ENCODE data around the gene ZCCHC7.
"Not testable (repeated sequence)": the region's sequence is repeated elsewhere in the genome, so short reads cannot be mapped to it uniquely, and the experiment has no call there.

The ZCCHC7 gene

GRCh38 chr9:37297592-37297991, 177.2 kb downstream of the ZCCHC7 start:
- H3K4me1 ChIP-seq (ENCODE audit: control insufficient read depth in 1 of 2, insufficient read depth in 2 of 2, low read length in 2 of 2) = peaks cover 0 to 7% of the 10 kb centered on the region in 2 donors
- H3K36me3 ChIP-seq (ENCODE audit: control insufficient read depth in 1 of 2, insufficient read depth in 2 of 2, low read length in 2 of 2) = peaks cover 0 to 3% of the 10 kb centered on the region in 2 donors
- H3K9ac ChIP-seq (ENCODE audit: low read depth in 1 of 2, low read length in 2 of 2) = no peak overlapping the region
- no peak overlapping the region for H3K27ac ChIP-seq (ENCODE audit: low read depth, low read length)
- H3K27me3 ChIP-seq (ENCODE audit: control insufficient read depth in 1 of 2, insufficient read depth in 2 of 2, low read length in 2 of 2) = no peaks in the 10 kb centered on the region
- no peak overlapping the region for H3K4me3 ChIP-seq (ENCODE audit: low read depth in 1 of 2, low read length in 2 of 2)
- H3K9me3 ChIP-seq (ENCODE audit: control insufficient read depth in 1 of 2, low read length in 2 of 2) = no peaks in the 10 kb centered on the region

- no peaks in the 10 kb centered on the region for H3K9me3 ChIP-seq (ENCODE audit: control insufficient read depth in 1 of 2, low read length in 2 of 2)
- H3K27me3 ChIP-seq (ENCODE audit: control insufficient read depth in 1 of 2, insufficient read depth in 2 of 2, low read length in 2 of 2) = no peaks in the 10 kb centered on the region
- H3K36me3 ChIP-seq (ENCODE audit: control insufficient read depth in 1 of 2, insufficient read depth in 2 of 2, low read length in 2 of 2) = peaks cover 6% of the 10 kb centered on the region in 2 donors
- no peak overlapping the region for H3K4me3 ChIP-seq (ENCODE audit: low read depth in 1 of 2, low read length in 2 of 2)
- H3K4me1 ChIP-seq (ENCODE audit: control insufficient read depth in 1 of 2, insufficient read depth in 2 of 2, low read length in 2 of 2) = peaks cover 0 to 7% of the 10 kb centered on the region in 2 donors
- no peak overlapping the region for H3K9ac ChIP-seq (ENCODE audit: low read depth in 1 of 2, low read length in 2 of 2)
- H3K27ac ChIP-seq (ENCODE audit: low read depth, low read length) = no peak overlapping the region
Measured at GRCh38 chr9:37300620-37301019, 180.2 kb downstream of the ZCCHC7 start.

GRCh38 chr9:37301042-37301853, 180.9 kb downstream of the ZCCHC7 start:
- peaks cover 6% of the 10 kb centered on the region in 2 donors for H3K36me3 ChIP-seq (ENCODE audit: control insufficient read depth in 1 of 2, insufficient read depth in 2 of 2, low read length in 2 of 2)
- no peak overlapping the region for H3K27ac ChIP-seq (ENCODE audit: low read depth, low read length)
- H3K9ac ChIP-seq (ENCODE audit: low read depth in 1 of 2, low read length in 2 of 2) = no peak overlapping the region
- H3K27me3 ChIP-seq (ENCODE audit: control insufficient read depth in 1 of 2, insufficient read depth in 2 of 2, low read length in 2 of 2) = no peaks in the 10 kb centered on the region
- no peak overlapping the region for H3K4me3 ChIP-seq (ENCODE audit: low read depth in 1 of 2, low read length in 2 of 2)
- no peaks in the 10 kb centered on the region for H3K9me3 ChIP-seq (ENCODE audit: control insufficient read depth in 1 of 2, low read length in 2 of 2)
- peaks cover 0 to 7% of the 10 kb centered on the region in 2 donors for H3K4me1 ChIP-seq (ENCODE audit: control insufficient read depth in 1 of 2, insufficient read depth in 2 of 2, low read length in 2 of 2)

GRCh38 chr9:37301854-37302172, 181.4 kb downstream of the ZCCHC7 start:
- Histone ChIP-seq H3K4me3 (ENCODE audit: low read depth in 1 of 2, low read length in 2 of 2) (no peak overlapping the region), H3K4me1 (ENCODE audit: control insufficient read depth in 1 of 2, insufficient read depth in 2 of 2, low read length in 2 of 2) (peaks cover 0 to 7% of the 10 kb centered on the region in 2 donors), H3K36me3 (ENCODE audit: control insufficient read depth in 1 of 2, insufficient read depth in 2 of 2, low read length in 2 of 2) (peaks cover 6 to 7% of the 10 kb centered on the region in 2 donors), H3K9ac (ENCODE audit: low read depth in 1 of 2, low read length in 2 of 2) (no peak overlapping the region), H3K9me3 (ENCODE audit: control insufficient read depth in 1 of 2, low read length in 2 of 2) (no peaks in the 10 kb centered on the region), H3K27ac (ENCODE audit: low read depth, low read length) (no peak overlapping the region), H3K27me3 (ENCODE audit: control insufficient read depth in 1 of 2, insufficient read depth in 2 of 2, low read length in 2 of 2) (no peaks in the 10 kb centered on the region)

- H3K4me3 ChIP-seq (ENCODE audit: low read depth in 1 of 2, low read length in 2 of 2) = no peak overlapping the region
- no peak overlapping the region for H3K9ac ChIP-seq (ENCODE audit: low read depth in 1 of 2, low read length in 2 of 2)
- no peaks in the 10 kb centered on the region for H3K27me3 ChIP-seq (ENCODE audit: control insufficient read depth in 1 of 2, insufficient read depth in 2 of 2, low read length in 2 of 2)
- peaks cover 0 to 7% of the 10 kb centered on the region in 2 donors for H3K4me1 ChIP-seq (ENCODE audit: control insufficient read depth in 1 of 2, insufficient read depth in 2 of 2, low read length in 2 of 2)
- no peak overlapping the region for H3K27ac ChIP-seq (ENCODE audit: low read depth, low read length)
- H3K9me3 ChIP-seq (ENCODE audit: control insufficient read depth in 1 of 2, low read length in 2 of 2) = no peaks in the 10 kb centered on the region
- H3K36me3 ChIP-seq (ENCODE audit: control insufficient read depth in 1 of 2, insufficient read depth in 2 of 2, low read length in 2 of 2) = peaks cover 6 to 11% of the 10 kb centered on the region in 2 donors
Measured at GRCh38 chr9:37302277-37302676, 181.9 kb downstream of the ZCCHC7 start.

- H3K9me3 ChIP-seq (ENCODE audit: control insufficient read depth in 1 of 2, low read length in 2 of 2); H3K27me3 ChIP-seq (ENCODE audit: control insufficient read depth in 1 of 2, insufficient read depth in 2 of 2, low read length in 2 of 2); H3K4me1 ChIP-seq (ENCODE audit: control insufficient read depth in 1 of 2, insufficient read depth in 2 of 2, low read length in 2 of 2); H3K9ac ChIP-seq (ENCODE audit: low read depth in 1 of 2, low read length in 2 of 2); H3K4me3 ChIP-seq (ENCODE audit: low read depth in 1 of 2, low read length in 2 of 2); H3K27ac ChIP-seq (ENCODE audit: low read depth, low read length): not testable (repeated sequence)
- peaks cover 6 to 11% of the 10 kb centered on the region in 2 donors for H3K36me3 ChIP-seq (ENCODE audit: control insufficient read depth in 1 of 2, insufficient read depth in 2 of 2, low read length in 2 of 2)
Measured at GRCh38 chr9:37303272-37303671, 182.9 kb downstream of the ZCCHC7 start.

- no peak overlapping the region for H3K4me3 ChIP-seq (ENCODE audit: low read depth in 1 of 2, low read length in 2 of 2)
- H3K9me3 ChIP-seq (ENCODE audit: control insufficient read depth in 1 of 2, low read length in 2 of 2) = no peaks in the 10 kb centered on the region
- peaks cover 6 to 13% of the 10 kb centered on the region in 2 donors for H3K36me3 ChIP-seq (ENCODE audit: control insufficient read depth in 1 of 2, insufficient read depth in 2 of 2, low read length in 2 of 2)
- H3K27ac ChIP-seq (ENCODE audit: low read depth, low read length) = no peak overlapping the region
- no peaks in the 10 kb centered on the region for H3K27me3 ChIP-seq (ENCODE audit: control insufficient read depth in 1 of 2, insufficient read depth in 2 of 2, low read length in 2 of 2)
- H3K9ac ChIP-seq (ENCODE audit: low read depth in 1 of 2, low read length in 2 of 2) = no peak overlapping the region
- no peaks in the 10 kb centered on the region for H3K4me1 ChIP-seq (ENCODE audit: control insufficient read depth in 1 of 2, insufficient read depth in 2 of 2, low read length in 2 of 2)
Measured at GRCh38 chr9:37309136-37309535, 188.8 kb downstream of the ZCCHC7 start.

- H3K4me3 ChIP-seq (ENCODE audit: low read depth in 1 of 2, low read length in 2 of 2) = no peak overlapping the region
- H3K4me1 ChIP-seq (ENCODE audit: control insufficient read depth in 1 of 2, insufficient read depth in 2 of 2, low read length in 2 of 2) = no peaks in the 10 kb centered on the region
- no peak overlapping the region for H3K9ac ChIP-seq (ENCODE audit: low read depth in 1 of 2, low read length in 2 of 2)
- H3K27ac ChIP-seq (ENCODE audit: low read depth, low read length) = no peak overlapping the region
- no peaks in the 10 kb centered on the region for H3K9me3 ChIP-seq (ENCODE audit: control insufficient read depth in 1 of 2, low read length in 2 of 2)
- no peaks in the 10 kb centered on the region for H3K27me3 ChIP-seq (ENCODE audit: control insufficient read depth in 1 of 2, insufficient read depth in 2 of 2, low read length in 2 of 2)
- H3K36me3 ChIP-seq (ENCODE audit: control insufficient read depth in 1 of 2, insufficient read depth in 2 of 2, low read length in 2 of 2) = peaks cover 0 to 6% of the 10 kb centered on the region in 2 donors
Measured at GRCh38 chr9:37311938-37312708, 191.7 kb downstream of the ZCCHC7 start.

GRCh38 chr9:37324261-37324683, 203.9 kb downstream of the ZCCHC7 start:
- H3K27me3 ChIP-seq (ENCODE audit: control insufficient read depth in 1 of 2, insufficient read depth in 2 of 2, low read length in 2 of 2) = no peaks in the 10 kb centered on the region
- peaks cover 13 to 32% of the 10 kb centered on the region in 2 donors for H3K4me1 ChIP-seq (ENCODE audit: control insufficient read depth in 1 of 2, insufficient read depth in 2 of 2, low read length in 2 of 2)
- H3K9ac ChIP-seq (ENCODE audit: low read depth in 1 of 2, low read length in 2 of 2) = no peak overlapping the region
- no peak overlapping the region for H3K4me3 ChIP-seq (ENCODE audit: low read depth in 1 of 2, low read length in 2 of 2)
- no peak overlapping the region for H3K27ac ChIP-seq (ENCODE audit: low read depth, low read length)
- no peaks in the 10 kb centered on the region for H3K9me3 ChIP-seq (ENCODE audit: control insufficient read depth in 1 of 2, low read length in 2 of 2)
- H3K36me3 ChIP-seq (ENCODE audit: control insufficient read depth in 1 of 2, insufficient read depth in 2 of 2, low read length in 2 of 2) = no peaks in the 10 kb centered on the region

- no peak overlapping the region for H3K27ac ChIP-seq (ENCODE audit: low read depth, low read length)
- H3K27me3 ChIP-seq (ENCODE audit: control insufficient read depth in 1 of 2, insufficient read depth in 2 of 2, low read length in 2 of 2) = no peaks in the 10 kb centered on the region
- H3K9ac ChIP-seq (ENCODE audit: low read depth in 1 of 2, low read length in 2 of 2) = no peak overlapping the region
- H3K4me3 ChIP-seq (ENCODE audit: low read depth in 1 of 2, low read length in 2 of 2) = no peak overlapping the region
- H3K9me3 ChIP-seq (ENCODE audit: control insufficient read depth in 1 of 2, low read length in 2 of 2) = no peaks in the 10 kb centered on the region
- H3K36me3 ChIP-seq (ENCODE audit: control insufficient read depth in 1 of 2, insufficient read depth in 2 of 2, low read length in 2 of 2) = no peaks in the 10 kb centered on the region
- H3K4me1 ChIP-seq (ENCODE audit: control insufficient read depth in 1 of 2, insufficient read depth in 2 of 2, low read length in 2 of 2) = peaks cover 13 to 36% of the 10 kb centered on the region in 2 donors
Measured at GRCh38 chr9:37324691-37325490, 204.5 kb downstream of the ZCCHC7 start.

All from duodenal mucosa (tissue), 2 donors.